Osteocyte (in vitro differentiated cells): ENCODE results near the gene NMRK1. TPM values are rescaled to one million over a fixed set of nuclear protein-coding genes. Genes with fewer than 3 reads are reported as not detected.

ENCODE experiments used
- DNase-seq: peaks from one replicate; pipeline ENCODE4 v3.0.0; 2021; ENCODE audit warnings: mixed read lengths; ENCODE audit not compliant: unreplicated experiment; ENCODE audit errors: extremely low spot score
- H3K27ac Mint-ChIP-seq: one replicate; pipeline ENCODE4 v1.8.0; 2021; ENCODE audit warnings: mild to moderate bottlenecking, mixed read lengths; ENCODE audit not compliant: unreplicated experiment
- H3K27me3 Mint-ChIP-seq: one replicate; pipeline ENCODE4 v1.8.0; 2021; ENCODE audit warnings: mixed read lengths; ENCODE audit not compliant: unreplicated experiment
- H3K36me3 Mint-ChIP-seq: one replicate; pipeline ENCODE4 v1.8.0; 2021; ENCODE audit warnings: mixed read lengths; ENCODE audit not compliant: unreplicated experiment
- H3K4me1 Mint-ChIP-seq: one replicate; pipeline ENCODE4 v1.8.0; 2021; ENCODE audit warnings: mixed read lengths; ENCODE audit not compliant: unreplicated experiment
- H3K4me3 Mint-ChIP-seq: one replicate; pipeline ENCODE4 v1.8.0; 2021; ENCODE audit warnings: mild to moderate bottlenecking, moderate library complexity, mixed read lengths; ENCODE audit not compliant: unreplicated experiment
- H3K9me3 Mint-ChIP-seq: one replicate; pipeline ENCODE4 v1.8.0; 2021; ENCODE audit warnings: mixed read lengths; ENCODE audit not compliant: unreplicated experiment
- CTCF ChIP-seq: fragments of 200-600 bp; sonication (generic); IDR thresholded peaks from 2 replicates; pipeline ENCODE4 v1.5.0; 2021; ENCODE audit warnings: antibody characterized with exemption, mild to moderate bottlenecking, moderate library complexity
- long read RNA-seq: library from polyadenylated mRNA; unstranded; transcript quantifications from one replicate; pipeline ENCODE4 v2.0.0, GENCODE V29; 2021
- total RNA-seq: library from RNA; stranded (reverse); gene quantifications from 2 replicates; pipeline ENCODE4 v1.2.1, GENCODE V29; 2021

NMRK1 gene
- 11.4 and 11.9 TPM in 2 replicates for total RNA-seq
- long read RNA-seq, transcript NMRK1-201 (9 exons, 1,185 nt) = major isoform, 37 of 63 reads
- long read RNA-seq, transcript NMRK1-203 (10 exons, 2,050 nt) = minor isoform, 11 of 63 reads
- long read RNA-seq, partial matches to known transcripts = 2 of 63 reads
- long read RNA-seq, other reads (novel, unspliced or antisense) = 13 of 63 reads

GRCh38 chr9:75087824-75088645, at the start of gene NMRK1, which contains the start of gene OSTF1:
TSS of gene NMRK1 (minus strand) at chr9:75088155. CDS start at chr9:75083115, 5,040 bp downstream.
TSS of gene OSTF1 (plus strand) at chr9:75088514. CDS start at chr9:75088693, 179 bp downstream.
- Mint-ChIP-seq H3K4me1 (peaks cover 38% of the 10 kb centered on the region), H3K4me3 (peak within 1 kb of the TSS; percentile 99), H3K36me3 (no peaks in the 10 kb centered on the region), H3K27ac (peak within 1 kb of the TSS; percentile 95), H3K9me3 (no peaks in the 10 kb centered on the region), H3K27me3 (no peaks in the 10 kb centered on the region)
- DNase-seq = peak; percentile 99
- no peak for TF ChIP-seq CTCF

GRCh38 chr9:75134495-75134894, 46.5 kb upstream of the NMRK1 start:
- no peaks in the 10 kb centered on the region for H3K9me3 Mint-ChIP-seq
- peaks cover 38% of the 10 kb centered on the region for H3K36me3 Mint-ChIP-seq
- H3K4me1 Mint-ChIP-seq = peaks cover 2% of the 10 kb centered on the region
- no peak overlapping the region for H3K4me3 Mint-ChIP-seq
- no peak for DNase-seq
- H3K27ac Mint-ChIP-seq = no peak overlapping the region
- TF ChIP-seq CTCF = no peak
- H3K27me3 Mint-ChIP-seq = no peaks in the 10 kb centered on the region

- Mint-ChIP-seq H3K27ac (no peak overlapping the region), H3K4me1 (peaks cover 2% of the 10 kb centered on the region), H3K4me3 (no peak overlapping the region), H3K36me3 (peaks cover 39% of the 10 kb centered on the region), H3K27me3 (no peaks in the 10 kb centered on the region), H3K9me3 (no peaks in the 10 kb centered on the region)
- TF ChIP-seq CTCF = no peak
- no peak for DNase-seq
Measured at GRCh38 chr9:75133396-75133795, 45.4 kb upstream of the NMRK1 start.

- DNase-seq = no peak
- no peak for TF ChIP-seq CTCF
- Mint-ChIP-seq H3K27ac (no peak overlapping the region), H3K27me3 (no peaks in the 10 kb centered on the region), H3K4me1 (peaks cover 2% of the 10 kb centered on the region), H3K36me3 (peaks cover 34% of the 10 kb centered on the region), H3K9me3 (no peaks in the 10 kb centered on the region), H3K4me3 (no peak overlapping the region)
Measured at GRCh38 chr9:75132244-75132643, 44.3 kb upstream of the NMRK1 start.

GRCh38 chr9:75131700-75132099, 43.7 kb upstream of the NMRK1 start:
- no peaks in the 10 kb centered on the region for H3K27me3 Mint-ChIP-seq
- H3K9me3 Mint-ChIP-seq = no peaks in the 10 kb centered on the region
- H3K4me3 Mint-ChIP-seq = no peak overlapping the region
- DNase-seq = no peak
- no peak for TF ChIP-seq CTCF
- H3K4me1 Mint-ChIP-seq = peaks cover 2% of the 10 kb centered on the region
- peaks cover 30% of the 10 kb centered on the region for H3K36me3 Mint-ChIP-seq
- H3K27ac Mint-ChIP-seq = no peak overlapping the region
